Liver (tissue), 9 donors: ENCODE measurements around the gene CGRRF1. TPM values are rescaled to one million over a fixed set of nuclear protein-coding genes. Genes with fewer than 3 reads are reported as not detected.

ENCODE experiments used
- DNase-seq: peaks from one replicate; pipeline ENCODE4 v3.0.0-alpha.2; 2017; ENCODE audit warnings: low spot score
- H3K27ac ChIP-seq, 2 donors: one replicate each; pipeline ENCODE4 v1.7.0; 2013; ENCODE audit warnings: inconsistent platforms in 2 of 2, low read length in 2 of 2, control low read depth in 1 of 2, low read depth in 1 of 2, mild to moderate bottlenecking in 1 of 2
- H3K27me3 ChIP-seq, 4 donors: one replicate each; pipeline versions ENCODE4 v1.6.1 to v1.7.0; 2013; ENCODE audit warnings: low read length in 3 of 4, inconsistent platforms in 1 of 4, mild to moderate bottlenecking in 1 of 4, moderate library complexity in 1 of 4; ENCODE audit not compliant: control insufficient read depth in 4 of 4, insufficient read depth in 4 of 4
- H3K36me3 ChIP-seq, 4 donors: one replicate each; pipeline versions ENCODE4 v1.6.1 to v1.7.0; 2013; ENCODE audit warnings: low read length in 3 of 4, mild to moderate bottlenecking in 3 of 4, low read depth in 1 of 4, moderate library complexity in 1 of 4; ENCODE audit not compliant: control insufficient read depth in 4 of 4, insufficient read depth in 3 of 4
- H3K4me1 ChIP-seq, 4 donors: one replicate each; pipeline versions ENCODE4 v1.6.1 to v1.7.0; 2013; ENCODE audit warnings: low read length in 3 of 4, mild to moderate bottlenecking in 3 of 4, moderate library complexity in 1 of 4; ENCODE audit not compliant: control insufficient read depth in 4 of 4, insufficient read depth in 4 of 4
- H3K4me3 ChIP-seq, 3 donors: one replicate each; pipeline versions ENCODE4 v1.6.1 to v1.7.0; 2013; ENCODE audit warnings: low read length in 3 of 3, control low read depth in 1 of 3, low read depth in 1 of 3, mild to moderate bottlenecking in 1 of 3
- H3K9ac ChIP-seq, 2 donors: one replicate each; pipeline ENCODE4 v1.7.0; 2013; ENCODE audit warnings: low read length in 2 of 2, mild to moderate bottlenecking in 2 of 2, moderate library complexity in 2 of 2, control low read depth in 1 of 2, low read depth in 1 of 2
- H3K9me3 ChIP-seq, 4 donors: one replicate each; pipeline versions ENCODE4 v1.6.1 to v1.7.0; 2013; ENCODE audit warnings: low read length in 3 of 4; ENCODE audit not compliant: control insufficient read depth in 4 of 4
- CTCF ChIP-seq: fragments of 150-350 bp; IDR thresholded peaks from 2 replicates; pipeline ENCODE4 v1.5.1; 2017; ENCODE audit warnings: improper control_type of control experiment, low read depth, low read length; ENCODE audit not compliant: missing input control
- EGR1 ChIP-seq, 2 donors: IDR thresholded peaks; 2 replicates each; pipeline ENCODE4 v1.6.1; 2016 to 2018; ENCODE audit warnings: antibody characterized with exemption in 2 of 2, low read depth in 2 of 2
- FOXA1 ChIP-seq: IDR thresholded peaks from 2 replicates; pipeline ENCODE4 v1.6.1; 2016; ENCODE audit warnings: antibody characterized with exemption
- FOXA2 ChIP-seq: IDR thresholded peaks from 2 replicates; pipeline ENCODE4 v1.6.1; 2016; ENCODE audit warnings: antibody characterized with exemption
- GABPA ChIP-seq, 2 donors: IDR thresholded peaks in 1 of 2; conservative IDR thresholded peaks in 1 of 2; 2 replicates each; pipeline ENCODE4 v1.6.1; 2016; ENCODE audit warnings: antibody characterized with exemption in 2 of 2, mild to moderate bottlenecking in 1 of 2, moderate library complexity in 1 of 2
- HNF4A ChIP-seq, 2 donors: conservative IDR thresholded peaks; 2 replicates each; pipeline ENCODE4 v1.6.1; 2016; ENCODE audit warnings: antibody characterized with exemption in 2 of 2, mild to moderate bottlenecking in 2 of 2
- HNF4G ChIP-seq: IDR thresholded peaks from 2 replicates; pipeline ENCODE4 v1.6.1; 2016; ENCODE audit warnings: antibody characterized with exemption
- JUND ChIP-seq, 2 donors: IDR thresholded peaks; 2 replicates each; pipeline ENCODE4 v1.6.1; 2016; ENCODE audit warnings: antibody characterized with exemption in 2 of 2
- NR2F2 ChIP-seq: IDR thresholded peaks from 2 replicates; pipeline ENCODE4 v1.6.1; 2016; ENCODE audit warnings: antibody characterized with exemption
- RAD21 ChIP-seq, 2 donors: IDR thresholded peaks; 2 replicates each; pipeline ENCODE4 v1.6.1; 2016; ENCODE audit warnings: antibody characterized with exemption in 2 of 2, mild to moderate bottlenecking in 2 of 2
- REST ChIP-seq: IDR thresholded peaks from 2 replicates; pipeline ENCODE4 v1.6.1; 2016; ENCODE audit warnings: antibody characterized with exemption, mild to moderate bottlenecking
- RXRA ChIP-seq, 2 donors: IDR thresholded peaks; 2 replicates each; pipeline ENCODE4 v1.6.1; 2017 to 2018; ENCODE audit warnings: antibody characterized with exemption in 2 of 2, mild to moderate bottlenecking in 1 of 2
- SP1 ChIP-seq: IDR thresholded peaks from 2 replicates; pipeline ENCODE4 v1.6.1; 2018; ENCODE audit warnings: antibody characterized with exemption, mild to moderate bottlenecking
- TAF1 ChIP-seq: conservative IDR thresholded peaks from 2 replicates; pipeline ENCODE4 v1.6.1; 2016; ENCODE audit warnings: antibody characterized with exemption, mild to moderate bottlenecking
- YY1 ChIP-seq: IDR thresholded peaks from 2 replicates; pipeline ENCODE4 v1.6.1; 2016; ENCODE audit warnings: antibody characterized with exemption, mild to moderate bottlenecking
- ZBTB33 ChIP-seq: IDR thresholded peaks from 2 replicates; pipeline ENCODE4 v1.6.1; 2016; ENCODE audit warnings: antibody characterized with exemption
- WGBS: extraction: QIAGEN DNeasy Blood & Tissue Kit; methylation state at CpG from one replicate; pipeline ENCODE4 v1.1.7; 2013; 5-methylcytosine and 5-hydroxymethylcytosine counted together
- polyA plus RNA-seq, 2 donors: library from polyadenylated mRNA; stranded (reverse) in 1 of 2; unstranded in 1 of 2; fragments of 200-250 nt in 1 of 2; fragments of >200 nt in 1 of 2; fragmentation: Nextera tagmentation in 1 of 2; extraction: Ambion mirVana in 1 of 2; gene quantifications; one replicate each; pipeline versions ENCODE4 v1.2.1 to v1.2.3, GENCODE V29; 2013 to 2015
- total RNA-seq, 2 donors: library from RNA; depleted of rRNA; stranded (reverse); fragments of >200 nt; gene quantifications; one replicate each; pipeline ENCODE4 v1.2.3, GENCODE V29; 2014
- TF ChIP-seq, protein P1 (sequence below): IDR thresholded peaks from 2 replicates; pipeline ENCODE4 v1.6.1; 2016; ENCODE audit warnings: antibody characterized with exemption
- donor health status: healthy.
- donor health status: healthy.
- donor health status: healthy.
- donor health status: healthy.
- donor health status: healthy.

CGRRF1 gene
- total and polyA plus RNA-seq, 4 donors, result 4.6 to 11.2 (median 5.0) TPM

GRCh38 chr14:54554401-54554800 is 44.7 kb downstream of the CGRRF1 start:
- H3K27ac ChIP-seq, result no peak overlapping the region
- TF ChIP-seq, protein P1, sequence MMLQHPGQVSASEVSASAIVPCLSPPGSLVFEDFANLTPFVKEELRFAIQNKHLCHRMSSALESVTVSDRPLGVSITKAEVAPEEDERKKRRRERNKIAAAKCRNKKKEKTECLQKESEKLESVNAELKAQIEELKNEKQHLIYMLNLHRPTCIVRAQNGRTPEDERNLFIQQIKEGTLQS, result no peak
- TF ChIP-seq RXRA (IDR thresholded peaks at IDR 0.05) (no peak), CTCF (no peak), EGR1 (IDR thresholded peaks at IDR 0.05; ENCODE audit: low read depth in 2 of 2) (no peak), SP1 (no peak), RAD21 (IDR thresholded peaks at IDR 0.05) (no peak), NR2F2 (no peak), ZBTB33 (no peak), YY1 (no peak), TAF1 (no peak), FOXA2 (no peak), GABPA (IDR thresholded peaks at IDR 0.05 in 1 of 2, conservative IDR thresholded peaks at IDR 0.05 in 1 of 2) (no peak), JUND (IDR thresholded peaks at IDR 0.05) (no peak), HNF4A (conservative IDR thresholded peaks at IDR 0.05) (no peak)
- no peaks in the 10 kb centered on the region for H3K9me3 ChIP-seq
- no peaks in the 10 kb centered on the region for H3K36me3 ChIP-seq
- no peak overlapping the region for H3K4me3 ChIP-seq
- H3K27me3 ChIP-seq, result no peaks in the 10 kb centered on the region
- DNase-seq, result no peak
- H3K4me1 ChIP-seq, result no peaks in the 10 kb centered on the region
- 97% methylated on average over 2 of the region's 2 CpGs for WGBS
- no peak overlapping the region for H3K9ac ChIP-seq

GRCh38 chr14:54555651-54556050 is 45.9 kb downstream of the CGRRF1 start:
- 95% methylated on average over 2 of the region's 2 CpGs for WGBS
- Histone ChIP-seq H3K4me1 (no peaks in the 10 kb centered on the region), H3K4me3 (no peak overlapping the region), H3K9ac (no peak overlapping the region), H3K27ac (no peak overlapping the region), H3K27me3 (no peaks in the 10 kb centered on the region), H3K36me3 (no peaks in the 10 kb centered on the region), H3K9me3 (no peaks in the 10 kb centered on the region)
- TF ChIP-seq RAD21 (IDR thresholded peaks at IDR 0.05) (peak in 1 of 2 donors; percentile 6), YY1 (no peak)
- no peak for DNase-seq

DNA sequence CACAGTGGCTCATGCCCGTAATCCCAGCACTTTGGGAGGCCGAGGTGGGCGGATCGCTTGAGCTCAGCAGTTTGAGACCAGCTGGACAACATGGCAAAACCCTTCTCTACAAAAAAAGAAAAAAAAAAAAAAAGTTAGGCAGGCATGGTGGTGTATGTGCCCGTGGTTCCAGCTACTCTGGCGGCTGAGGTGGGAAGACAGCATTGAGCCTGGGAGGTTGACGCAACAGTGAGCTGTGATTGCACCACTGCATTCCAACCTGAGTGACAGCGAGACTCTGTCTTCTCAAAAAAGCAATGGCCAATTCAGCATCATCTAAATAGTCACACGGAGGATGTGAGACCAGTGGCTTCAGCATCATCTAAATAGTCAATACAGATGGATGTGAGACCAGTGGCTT is 46.8 kb downstream of the CGRRF1 start:
- 67% methylated on average over 9 of the region's 9 CpGs for WGBS
- Histone ChIP-seq H3K27me3 (no peaks in the 10 kb centered on the region), H3K4me3 (no peak overlapping the region), H3K4me1 (no peaks in the 10 kb centered on the region), H3K27ac (no peak overlapping the region), H3K9me3 (no peaks in the 10 kb centered on the region), H3K9ac (no peak overlapping the region), H3K36me3 (no peaks in the 10 kb centered on the region)
- DNase-seq, result no peak
- TF ChIP-seq SP1 (no peak), RXRA (IDR thresholded peaks at IDR 0.05) (no peak), HNF4G (no peak), TAF1 (no peak), RAD21 (IDR thresholded peaks at IDR 0.05) (peak in 1 of 2 donors; percentile 32), JUND (IDR thresholded peaks at IDR 0.05) (no peak), CTCF (peak; percentile 9), YY1 (no peak), FOXA1 (no peak), EGR1 (IDR thresholded peaks at IDR 0.05; ENCODE audit: low read depth in 2 of 2) (no peak), REST (no peak), HNF4A (conservative IDR thresholded peaks at IDR 0.05) (no peak), NR2F2 (no peak)
- TF ChIP-seq, protein P1, result peak; percentile 43
